Kasumi-1 (cell line): Measurements from ENCODE around the gene IGLL5.
"Not testable (repeated sequence)": the region's sequence is repeated elsewhere in the genome, so short reads cannot be mapped to it uniquely, and the experiment has no call there.

Experiments used
- DNase-seq, 2 experiments: peaks; one replicate each; lab custom pipeline; 2025; lab: John Stamatoyannopoulos, UW

Gene IGLL5

DNA sequence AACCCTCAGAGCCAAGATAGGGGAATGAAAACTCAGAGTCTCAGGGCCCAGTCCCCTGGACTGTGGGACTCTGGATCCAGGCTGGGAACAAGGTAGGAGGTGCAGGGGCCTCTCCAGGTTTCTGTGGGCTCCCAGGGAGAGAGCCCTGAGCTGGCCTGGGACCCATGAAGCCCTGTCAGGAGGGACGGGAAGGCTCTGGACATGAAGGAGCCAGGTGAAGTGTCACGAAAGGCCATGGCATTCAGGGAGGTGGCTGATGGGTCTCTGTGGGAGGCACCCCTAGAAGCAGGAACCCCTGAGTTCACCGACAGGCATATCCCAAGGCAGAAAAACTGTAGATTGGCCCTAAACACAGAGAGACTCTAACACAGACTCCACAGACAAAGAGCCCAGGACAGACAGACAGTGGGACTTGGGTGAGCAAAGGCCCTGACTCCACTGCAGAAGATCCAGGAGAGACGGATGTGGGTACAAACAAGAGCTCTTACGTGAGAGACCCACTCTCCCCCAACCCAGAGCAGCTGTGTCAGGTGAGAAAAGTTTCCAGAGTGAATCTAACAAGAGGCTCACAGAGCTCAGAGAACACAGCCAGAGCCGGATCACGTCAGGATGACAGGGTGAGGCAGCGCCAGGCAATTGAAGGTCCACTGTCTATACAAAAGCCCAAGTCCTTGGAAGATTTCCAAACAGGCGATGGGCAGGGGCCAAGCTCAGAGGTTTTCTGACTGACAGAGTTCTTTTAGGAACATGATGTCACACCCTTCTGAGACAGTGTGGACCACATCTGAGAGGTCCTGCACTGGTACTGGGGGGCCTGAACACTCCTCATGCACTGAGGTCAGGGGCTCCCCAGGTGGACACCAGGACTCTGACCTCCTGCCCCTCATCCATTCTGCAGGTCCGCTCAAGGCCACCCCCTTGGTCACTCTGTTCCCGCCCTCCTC is 27.4 kb downstream of the IGLL5 start:
- DNase-seq: no peak

DNA sequence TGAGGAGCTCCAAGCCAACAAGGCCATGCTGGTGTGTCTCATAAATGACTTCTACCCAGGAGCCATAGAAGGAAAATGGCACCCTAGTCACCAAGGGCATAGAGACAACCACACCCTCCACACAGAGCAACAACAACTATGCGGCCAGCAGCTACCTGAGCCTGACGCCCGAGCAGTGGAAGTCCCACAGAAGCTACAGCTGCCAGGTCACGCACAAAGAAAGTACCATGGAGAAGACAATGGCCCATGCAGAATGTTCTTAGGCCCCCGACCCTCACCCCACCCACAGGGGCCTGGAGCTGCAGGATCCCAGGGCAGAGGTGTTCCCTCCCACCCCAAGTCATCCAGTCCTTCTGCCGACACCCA is 28.0 kb downstream of the IGLL5 start:
- DNase-seq: no peak

DNA sequence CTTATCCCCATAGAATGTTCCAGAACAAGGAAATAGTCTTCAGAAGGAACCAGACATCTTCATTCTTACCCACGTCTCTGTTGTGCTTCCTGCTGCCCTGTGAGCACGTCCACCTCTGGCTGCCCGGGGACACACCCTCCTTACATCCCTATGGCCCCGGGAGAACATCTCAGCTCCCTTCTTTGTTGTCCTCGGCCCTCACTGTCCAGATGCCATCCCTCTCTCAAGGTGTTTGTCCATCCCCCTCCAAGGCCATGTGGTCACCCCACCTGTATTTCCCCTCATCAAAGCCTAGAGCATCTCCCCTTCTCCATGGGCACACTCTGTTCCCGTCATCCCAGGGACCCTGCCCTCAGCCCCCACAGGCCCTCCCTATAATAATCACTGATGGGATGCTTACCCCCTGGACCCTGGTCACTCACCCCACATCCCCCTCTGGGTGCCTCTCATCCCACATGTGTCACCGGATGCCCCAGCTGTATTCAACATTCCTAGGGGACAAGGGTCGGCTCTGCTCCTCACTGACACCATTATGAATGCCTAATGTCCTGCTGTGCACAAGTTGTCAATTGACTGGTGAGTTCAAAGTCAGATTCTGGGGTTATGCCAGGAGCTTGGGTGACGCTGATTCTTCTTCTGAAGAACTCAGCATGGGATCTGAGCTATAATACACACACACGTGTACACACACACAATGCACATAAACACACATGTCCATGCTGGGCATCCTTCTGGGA is 28.8 kb downstream of the IGLL5 start:
- no peak for DNase-seq

DNA sequence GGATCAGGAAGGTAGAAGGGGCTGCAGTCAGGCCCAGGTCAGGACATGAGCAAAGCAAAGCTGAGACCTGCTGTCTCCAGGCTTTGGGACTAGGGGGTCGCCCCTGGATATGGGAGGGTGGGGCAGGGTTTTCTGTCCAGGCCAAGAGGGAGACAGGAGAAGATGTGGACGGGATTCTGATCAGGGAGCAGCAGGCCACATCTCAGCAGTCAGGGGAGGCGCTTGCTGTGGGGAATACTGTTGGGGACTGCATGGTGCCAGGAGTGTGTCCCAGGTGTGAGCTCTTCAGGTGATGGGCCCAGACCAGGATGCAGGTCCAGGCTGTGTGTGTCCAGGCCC is 29.3 kb downstream of the IGLL5 start:
- DNase-seq: no peak

DNA sequence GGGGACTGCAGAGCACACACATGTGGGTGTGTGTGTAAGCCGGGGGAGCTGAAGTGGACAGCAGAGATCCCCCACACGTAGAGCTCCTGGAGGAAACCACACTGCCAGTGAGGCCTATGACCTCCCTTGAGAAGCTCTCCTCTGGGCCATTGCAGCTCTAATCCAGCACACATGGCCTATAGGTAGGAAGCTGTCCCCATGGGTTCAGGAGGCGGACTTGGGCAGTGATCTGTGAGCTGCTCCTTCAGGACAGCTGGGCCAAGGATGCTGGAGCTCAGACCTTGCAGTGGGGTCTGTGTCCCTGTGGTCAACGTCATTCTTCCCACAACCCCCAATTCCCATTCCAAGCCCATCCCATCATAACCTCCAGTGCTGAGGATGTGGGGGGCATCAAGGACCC is 29.8 kb downstream of the IGLL5 start:
- no peak for DNase-seq

DNA sequence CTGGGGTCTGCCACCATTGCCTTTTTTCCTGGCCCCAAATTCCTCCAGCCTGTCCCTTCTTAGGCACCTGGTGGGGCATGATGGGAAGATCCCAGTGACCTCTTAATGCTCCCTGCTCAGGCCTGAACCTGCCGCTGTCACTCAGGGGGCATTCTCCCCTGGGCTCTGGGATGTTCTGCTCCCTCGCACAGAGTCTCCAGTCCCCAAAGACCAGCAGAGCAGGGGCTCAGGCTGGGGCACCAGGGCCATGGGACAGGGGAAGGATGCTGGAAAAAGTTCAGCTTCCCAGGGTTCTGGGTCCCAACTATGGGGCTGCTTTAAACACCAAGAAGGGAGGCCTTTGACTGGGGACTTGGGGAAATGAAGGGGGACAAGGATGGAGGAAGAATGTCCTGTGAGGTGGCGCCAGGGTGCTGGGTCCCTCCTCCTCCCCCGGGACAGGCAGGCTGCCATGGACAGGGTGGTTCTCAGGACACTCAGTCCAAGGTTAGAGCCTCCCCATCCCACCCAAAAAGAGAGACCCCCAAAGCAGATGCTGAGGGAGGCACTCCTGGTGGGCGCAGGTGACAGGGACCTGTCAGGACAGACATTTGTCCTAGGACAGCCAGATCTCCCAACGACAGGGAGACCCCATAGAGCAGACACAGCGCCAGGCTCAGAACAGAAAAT is 30.8 kb downstream of the IGLL5 start:
- DNase-seq: no peak

DNA sequence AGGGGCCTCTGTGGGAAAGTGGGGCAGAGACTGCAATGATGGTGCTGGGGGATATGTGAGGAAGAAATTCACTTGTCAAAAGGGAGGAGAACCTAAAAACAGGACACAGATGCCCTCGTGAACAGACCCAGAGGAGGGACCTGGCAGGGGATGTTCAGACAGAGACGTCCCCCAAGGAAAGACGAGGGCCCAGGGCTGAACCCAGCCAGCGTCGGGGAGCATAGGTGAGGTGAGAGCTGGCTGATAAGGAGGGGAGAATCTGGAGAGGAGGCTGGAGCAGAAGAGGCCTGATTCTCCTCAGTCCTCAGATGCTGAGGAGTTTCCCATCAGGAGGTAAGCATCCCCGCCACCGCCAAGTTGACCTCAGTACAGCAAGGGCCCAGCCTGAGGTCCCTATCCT is 31.4 kb downstream of the IGLL5 start:
- no peak for DNase-seq

DNA sequence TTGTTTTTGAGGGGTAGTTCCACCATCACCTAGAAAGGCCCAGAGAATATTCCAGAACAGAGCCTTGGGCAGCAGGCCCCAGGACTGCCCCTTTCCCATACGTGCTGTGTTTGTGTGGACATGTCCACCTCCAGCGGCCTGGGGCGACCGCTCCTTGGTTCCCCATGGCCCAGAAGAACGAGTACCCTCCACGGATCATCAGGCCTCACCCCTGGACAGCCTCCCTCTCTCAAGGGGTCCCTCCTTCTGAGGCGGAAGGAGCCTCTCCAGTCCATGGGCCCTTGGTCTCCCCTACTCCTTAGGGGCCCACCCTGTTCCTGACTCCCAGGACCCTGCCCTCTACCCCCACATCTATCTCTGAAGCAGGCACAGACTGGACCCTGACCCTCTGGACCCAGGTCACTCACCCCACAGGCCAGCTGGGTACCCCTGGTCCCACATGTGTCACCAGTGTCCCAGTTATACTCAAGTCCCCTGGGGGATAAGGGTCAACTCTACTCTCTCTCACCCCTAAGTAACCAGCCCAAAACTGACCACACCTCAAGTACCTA is 32.6 kb downstream of the IGLL5 start:
- no peak for DNase-seq

DNA sequence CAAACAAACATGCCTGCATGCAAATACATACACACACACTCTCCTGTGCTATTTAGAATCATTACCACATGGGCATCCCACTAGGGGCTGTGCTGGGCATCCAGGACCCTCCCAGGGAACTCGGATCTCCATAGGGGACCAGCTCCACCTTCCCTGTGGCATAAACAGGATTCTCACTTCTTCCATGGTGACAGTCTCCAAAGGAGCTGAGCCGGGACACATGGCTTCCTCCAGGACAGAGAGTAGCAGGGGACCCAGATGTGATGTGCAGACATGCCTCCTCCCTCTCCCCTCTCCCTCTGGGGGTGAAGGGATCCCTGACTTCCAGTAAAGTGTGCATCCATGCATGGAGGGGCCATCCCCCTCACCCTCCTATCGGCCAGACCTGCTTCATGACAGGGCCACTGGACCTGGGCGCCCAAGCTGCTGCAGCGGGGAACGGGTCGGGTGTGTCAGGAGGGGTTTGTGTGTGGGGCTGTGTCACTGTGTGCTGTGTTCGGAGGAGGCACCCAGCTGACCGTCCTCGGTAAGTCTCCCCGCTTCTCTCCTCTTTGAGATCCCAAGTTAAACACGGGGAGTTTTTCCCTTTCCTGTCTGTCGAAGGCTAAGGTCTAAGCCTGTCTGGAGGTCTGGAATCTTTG is 33.4 kb downstream of the IGLL5 start:
- no peak for DNase-seq

DNA sequence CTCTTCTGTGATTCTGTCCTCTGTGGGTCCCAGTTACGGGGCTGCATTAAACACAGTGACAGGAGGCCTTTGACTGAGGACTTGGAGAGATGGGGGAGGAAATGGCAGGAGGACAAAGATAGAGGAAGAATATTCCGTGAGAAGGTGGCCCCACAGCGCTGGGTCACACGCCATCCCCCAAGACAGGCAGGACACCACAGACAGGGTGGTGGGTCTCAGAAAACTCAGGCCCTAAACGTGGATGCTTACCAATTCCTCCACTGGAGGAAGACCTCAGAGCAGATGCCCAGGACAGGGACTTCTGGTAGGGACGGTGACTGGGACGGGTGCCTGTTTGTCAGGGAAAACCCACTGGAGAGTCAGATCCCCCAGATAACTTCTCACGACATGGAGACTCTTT is 34.0 kb downstream of the IGLL5 start:
- DNase-seq: no peak

DNA sequence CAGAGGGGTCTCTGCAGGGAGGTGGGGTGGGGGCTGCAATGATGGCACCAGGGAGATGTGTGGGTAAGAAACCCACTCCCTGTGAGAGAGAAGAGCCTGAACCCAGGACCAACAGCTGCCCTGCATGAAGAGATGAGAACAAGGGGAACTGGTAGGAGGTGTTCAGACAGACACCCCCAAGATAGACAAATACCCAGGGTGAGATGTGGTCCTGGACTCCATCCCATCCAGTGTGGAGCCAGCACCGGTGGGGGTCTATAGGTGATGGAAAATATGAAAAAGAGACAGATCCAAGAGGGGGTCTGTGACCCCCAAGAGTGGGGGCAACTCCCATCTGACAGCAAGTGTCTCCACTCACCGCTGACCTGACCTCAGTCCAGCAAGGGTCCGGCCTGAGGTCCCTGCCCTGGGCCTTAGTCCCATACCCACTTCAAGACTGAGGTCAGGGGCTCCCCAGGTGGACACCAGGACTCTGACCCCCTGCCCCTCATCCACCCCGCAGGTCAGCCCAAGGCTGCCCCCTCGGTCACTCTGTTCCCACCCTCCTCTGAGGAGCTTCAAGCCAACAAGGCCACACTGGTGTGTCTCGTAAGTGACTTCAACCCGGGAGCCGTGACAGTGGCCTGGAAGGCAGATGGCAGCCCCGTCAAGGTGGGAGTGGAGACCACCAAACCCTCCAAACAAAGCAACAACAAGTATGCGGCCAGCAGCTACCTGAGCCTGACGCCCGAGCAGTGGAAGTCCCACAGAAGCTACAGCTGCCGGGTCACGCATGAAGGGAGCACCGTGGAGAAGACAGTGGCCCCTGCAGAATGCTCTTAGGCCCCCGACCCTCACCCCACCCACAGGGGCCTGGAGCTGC is 34.7 kb downstream of the IGLL5 start:
- not testable (repeated sequence) for DNase-seq

DNA sequence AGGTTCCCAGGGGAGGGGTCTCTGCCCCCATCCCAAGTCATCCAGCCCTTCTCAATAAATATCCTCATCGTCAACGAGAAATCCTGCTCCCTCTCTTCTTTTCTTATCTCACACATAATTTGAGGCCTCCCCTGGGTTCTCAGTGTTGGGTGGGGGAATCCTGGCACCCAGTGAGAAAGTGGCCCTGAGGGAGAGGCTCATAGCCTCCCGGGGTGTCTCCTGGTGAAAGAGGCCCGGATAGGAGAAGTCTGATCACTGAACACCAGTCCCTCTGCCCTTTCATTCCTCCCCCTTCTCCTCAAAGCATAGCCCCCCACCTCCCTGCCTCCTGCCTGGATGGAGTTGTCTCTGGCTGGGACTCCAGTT is 35.3 kb downstream of the IGLL5 start:
- DNase-seq: no peak

DNA sequence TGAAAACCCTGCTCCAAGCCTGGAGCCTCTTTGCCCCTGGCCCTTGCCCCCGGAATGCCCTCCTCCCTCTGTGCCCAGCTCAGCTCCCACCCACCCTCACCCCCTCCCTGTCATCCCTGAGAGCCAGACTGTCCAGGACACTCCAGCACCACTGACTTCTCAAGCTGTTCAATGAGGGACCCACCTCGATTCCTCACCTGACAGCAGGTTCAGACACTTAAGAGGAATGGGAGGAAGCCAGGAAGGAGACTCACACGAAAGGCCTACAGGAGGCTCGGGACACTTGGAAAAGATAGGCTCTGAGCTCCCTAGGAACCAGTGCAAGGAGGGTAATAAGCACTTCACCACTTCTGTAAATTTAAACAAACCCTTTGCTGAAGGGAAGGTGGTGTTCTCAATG is 35.8 kb downstream of the IGLL5 start:
- DNase-seq: no peak

DNA sequence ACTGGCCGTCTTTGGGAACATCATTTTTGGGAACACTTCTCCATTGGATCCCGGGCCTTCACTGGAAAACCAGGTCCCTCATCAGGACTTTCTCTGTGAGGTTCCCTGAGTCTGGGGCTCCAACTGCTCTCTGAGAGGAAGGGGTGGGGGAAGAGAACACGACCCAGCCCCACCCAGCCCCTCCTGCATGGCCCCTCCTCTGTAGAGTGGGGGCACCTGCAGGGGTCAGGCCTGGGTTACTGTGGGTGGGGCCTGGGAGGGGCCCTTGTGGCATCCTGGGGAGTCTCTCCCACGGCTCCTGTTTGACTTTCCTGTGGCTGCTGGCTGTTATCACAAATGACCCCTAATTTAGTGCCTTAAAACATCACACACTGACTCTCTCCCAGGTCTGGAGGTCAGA is 36.3 kb downstream of the IGLL5 start:
- DNase-seq: no peak

DNA sequence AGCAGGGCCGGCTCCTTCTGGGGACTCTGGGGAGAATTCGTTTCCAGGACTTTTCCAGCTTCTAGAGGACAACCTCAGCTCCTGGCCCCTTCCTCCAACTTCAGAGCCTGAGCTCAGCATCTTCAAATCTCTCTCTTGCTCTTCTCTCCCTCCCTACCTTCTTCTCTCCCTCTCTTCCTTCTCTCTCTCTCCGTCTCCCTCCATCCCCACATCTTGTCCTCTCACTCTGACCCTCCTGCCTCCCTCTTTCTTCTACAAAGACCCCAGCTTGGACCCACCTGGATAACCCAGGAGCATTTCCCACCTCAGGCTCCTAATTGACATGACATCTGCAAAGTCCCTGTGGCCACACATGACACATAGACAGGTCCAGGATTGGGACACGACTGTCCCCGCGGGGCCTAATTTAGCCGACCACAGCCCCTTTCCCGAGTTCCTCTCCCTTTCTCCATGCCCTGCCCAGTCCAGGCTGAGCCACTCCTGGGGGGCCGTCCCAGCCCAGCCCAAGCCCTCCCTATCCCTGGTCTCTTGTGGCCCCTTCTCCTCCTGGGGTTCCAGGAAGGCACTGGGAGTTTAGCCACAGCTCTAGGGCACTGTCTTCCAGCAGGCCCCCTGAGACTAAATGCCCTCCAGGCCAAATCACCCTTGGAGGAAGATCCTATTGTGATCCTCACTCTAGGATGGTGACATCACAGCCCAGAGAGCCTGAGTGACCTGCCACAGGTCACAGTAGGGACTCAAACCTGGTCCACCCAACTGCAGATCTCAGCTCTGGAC is 36.9 kb downstream of the IGLL5 start:
- DNase-seq: no peak

DNA sequence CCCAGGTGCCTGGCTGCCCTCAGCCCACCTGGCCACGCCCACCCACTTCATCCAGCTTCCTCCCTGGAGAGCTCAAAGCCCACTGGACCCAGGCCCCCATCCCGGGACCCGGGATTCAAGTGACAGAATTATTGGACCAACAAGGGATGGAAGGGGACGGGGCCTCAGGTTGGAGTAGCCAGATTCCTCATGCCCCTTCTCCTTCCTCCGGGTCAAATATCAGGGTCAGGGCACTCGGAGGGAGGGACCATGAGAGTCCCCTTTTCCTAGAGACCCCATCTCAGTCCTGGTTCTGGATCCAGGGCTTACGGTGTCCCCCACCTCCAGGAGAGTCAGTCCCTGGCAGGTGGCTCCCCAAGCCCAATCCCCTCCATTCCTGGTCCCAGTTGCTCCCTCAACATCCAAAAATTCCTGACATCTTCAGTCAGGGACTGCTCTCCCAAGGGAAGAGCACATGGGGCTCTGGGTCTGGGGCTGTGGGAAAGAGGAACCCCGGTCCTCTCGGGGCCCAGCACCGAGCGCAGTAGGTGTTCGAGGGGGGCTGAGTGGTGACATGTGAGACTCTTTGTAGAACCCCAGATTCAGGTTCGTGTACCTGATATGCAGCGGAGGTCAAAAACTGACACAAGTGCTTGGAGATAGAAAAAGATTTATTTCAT is 37.7 kb downstream of the IGLL5 start:
- no peak for DNase-seq

DNA sequence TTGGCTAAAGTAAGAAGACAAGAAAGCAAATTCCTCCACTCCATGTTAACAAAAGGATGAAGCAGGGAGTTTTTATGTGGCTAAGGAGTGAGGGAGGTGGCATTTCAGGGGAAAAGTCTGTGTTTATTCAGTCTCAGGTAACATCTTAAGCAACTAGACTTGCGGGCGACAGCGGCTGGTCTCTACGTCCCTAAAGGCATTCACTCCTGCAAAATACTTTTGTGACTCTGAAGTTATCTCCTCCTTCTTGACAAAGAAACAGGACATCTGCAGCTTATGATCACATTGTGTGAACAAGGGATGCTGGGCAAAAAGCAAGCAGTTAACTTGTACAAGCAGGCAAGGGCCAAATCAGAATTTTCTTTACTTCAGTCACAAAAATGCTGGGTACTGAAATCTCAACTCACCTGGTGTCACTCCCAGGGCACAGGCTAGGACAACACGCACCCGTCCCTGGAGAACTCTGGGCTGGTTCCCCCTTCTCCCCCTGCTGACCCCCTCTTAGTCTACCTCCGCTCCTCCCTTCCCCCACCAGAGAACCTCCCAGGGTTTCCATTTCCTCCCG is 38.3 kb downstream of the IGLL5 start:
- no peak for DNase-seq

DNA sequence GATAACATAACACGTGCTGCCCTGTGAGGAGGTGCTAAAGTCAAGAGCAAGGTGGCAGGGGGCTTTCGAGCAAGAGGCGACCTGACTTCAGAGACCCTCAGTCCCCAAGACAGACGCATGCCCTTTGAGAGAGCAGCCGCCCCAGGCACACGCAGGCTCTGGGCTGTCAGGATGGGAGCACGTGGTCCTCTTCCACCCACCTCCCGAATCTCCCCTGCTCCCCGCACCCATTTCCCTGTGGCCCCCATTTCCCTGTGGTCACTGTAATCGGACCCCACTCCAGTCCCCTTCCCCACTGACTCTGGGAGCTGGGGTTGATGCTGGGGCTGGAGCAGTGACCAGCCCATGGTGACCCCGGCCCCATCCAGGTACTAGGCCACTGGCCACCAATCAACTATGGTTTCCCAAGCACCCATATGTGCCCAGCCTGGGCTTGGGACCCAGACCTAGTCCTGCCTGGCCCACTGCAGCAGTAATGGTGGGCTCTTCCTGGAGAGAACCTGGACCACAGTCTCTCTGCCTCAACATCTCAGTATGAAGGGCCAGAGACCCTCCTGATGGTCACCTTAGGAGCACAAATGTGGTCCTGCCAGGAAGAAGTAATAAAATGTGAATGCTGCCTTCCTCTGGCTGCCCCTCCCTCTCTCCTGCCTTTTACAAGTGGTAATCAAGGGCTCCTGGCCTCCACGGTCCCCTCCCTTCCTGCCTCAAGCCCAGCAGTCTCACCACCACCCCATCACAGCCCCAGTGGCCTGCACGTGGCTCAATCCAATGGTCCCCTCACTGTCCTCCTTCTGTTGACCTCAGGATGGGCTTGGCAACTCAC is 39.0 kb downstream of the IGLL5 start:
- DNase-seq: no peak
